Activated CD4-positive, alpha-beta T cell treated with anti-CD3 and anti-CD28 coated beads, Interleukin-2, amount 50 U/mL, for 16 hours (primary cell): ENCODE measurements around the gene PCDH9.
"Not testable (repeated sequence)": the region's sequence is repeated elsewhere in the genome, so short reads cannot be mapped to it uniquely, and the experiment has no call there.

Experiments
- DNase-seq: peaks from one replicate; pipeline ENCODE4 v3.0.0-alpha.2; 2020

Gene PCDH9

DNA sequence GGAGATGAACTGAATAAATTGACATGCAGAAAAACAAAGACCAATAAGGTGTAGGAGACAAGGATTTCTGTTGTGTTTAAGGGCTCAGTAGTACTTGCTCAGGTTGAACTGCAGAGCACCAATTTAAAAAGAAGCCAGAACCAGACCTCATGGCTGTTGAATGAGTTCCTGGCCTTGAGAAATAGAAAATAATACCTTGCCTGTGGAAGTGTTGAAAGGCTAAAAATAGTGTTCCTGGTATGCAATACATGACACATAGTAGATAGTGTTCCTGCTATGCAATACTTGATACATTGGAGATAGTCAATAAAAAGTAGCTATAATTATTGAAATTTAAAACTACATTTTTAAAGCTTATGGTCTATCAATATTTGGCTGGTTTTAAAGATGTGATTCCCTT lies 595.8 kb downstream of the PCDH9 start:
- no peak for DNase-seq

DNA sequence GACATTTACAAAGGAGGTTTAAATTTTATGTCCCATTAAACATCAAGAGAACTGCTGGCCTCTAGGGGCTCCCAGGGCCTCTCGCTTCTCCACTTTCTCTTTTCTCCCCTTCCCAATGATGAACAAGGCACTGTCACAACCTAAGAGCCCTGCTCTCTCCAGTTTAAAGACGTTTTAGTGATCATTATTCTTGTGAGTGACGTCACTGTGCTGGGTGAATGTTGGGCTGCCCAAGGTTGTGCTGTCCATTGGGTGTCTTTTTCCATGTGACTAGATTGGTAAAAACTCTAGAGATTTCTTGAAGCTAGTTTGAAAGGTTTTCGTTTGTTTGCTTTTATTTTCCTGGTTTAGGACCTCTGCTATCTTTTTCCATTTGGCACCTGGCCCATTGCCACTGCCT lies 602.6 kb downstream of the PCDH9 start:
- no peak for DNase-seq

DNA sequence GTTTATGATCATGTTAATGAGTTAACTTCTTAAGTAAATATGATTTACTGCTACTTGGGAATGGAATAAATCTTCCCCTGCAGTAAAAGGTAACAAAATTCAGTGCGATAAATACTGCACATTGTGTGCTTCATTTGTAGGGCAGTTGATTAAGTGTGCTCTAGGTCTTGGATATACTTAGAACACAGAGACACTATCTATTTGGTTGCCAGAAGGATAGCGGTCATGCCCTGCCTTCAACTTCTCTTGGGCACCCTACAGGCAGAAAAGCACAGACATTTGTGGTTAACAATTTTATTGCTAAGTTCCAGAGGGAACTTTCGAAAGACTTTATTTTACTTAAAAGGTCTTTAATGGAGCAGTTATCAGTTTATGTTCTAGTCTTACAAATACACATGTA lies 605.8 kb downstream of the PCDH9 start:
- DNase-seq = no peak

DNA sequence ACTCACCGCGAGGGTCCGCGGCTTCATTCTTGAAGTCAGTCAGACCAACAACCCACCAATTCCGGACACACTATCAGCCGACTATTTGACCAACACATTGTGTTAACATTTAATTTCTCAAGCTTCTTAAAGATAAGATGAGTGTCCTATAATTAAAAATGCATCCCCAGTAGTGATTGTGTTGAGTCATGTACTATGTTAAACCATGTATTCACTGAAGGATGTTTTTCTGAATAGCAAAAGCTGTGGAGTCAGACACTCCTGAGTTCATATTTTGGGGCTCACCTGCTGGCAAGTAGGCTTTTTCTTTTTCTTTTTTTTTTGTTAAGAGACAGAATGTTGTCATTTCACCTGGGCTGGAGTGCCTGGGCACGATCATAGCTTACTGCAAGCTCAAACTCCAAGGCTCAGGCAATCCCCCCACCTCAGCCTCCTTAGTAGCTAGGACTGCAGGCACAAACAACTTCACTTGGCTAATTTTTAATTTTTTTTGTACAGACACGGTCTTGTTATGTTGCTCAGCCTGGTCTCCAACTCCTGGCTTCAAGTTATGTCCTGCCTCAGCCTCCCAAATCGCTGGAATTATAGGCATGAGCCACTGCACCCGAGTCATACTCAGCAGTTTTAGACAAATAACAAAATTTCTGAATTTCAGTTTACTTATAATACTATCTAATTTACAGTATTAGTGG lies 606.9 kb downstream of the PCDH9 start:
- no peak for DNase-seq

DNA sequence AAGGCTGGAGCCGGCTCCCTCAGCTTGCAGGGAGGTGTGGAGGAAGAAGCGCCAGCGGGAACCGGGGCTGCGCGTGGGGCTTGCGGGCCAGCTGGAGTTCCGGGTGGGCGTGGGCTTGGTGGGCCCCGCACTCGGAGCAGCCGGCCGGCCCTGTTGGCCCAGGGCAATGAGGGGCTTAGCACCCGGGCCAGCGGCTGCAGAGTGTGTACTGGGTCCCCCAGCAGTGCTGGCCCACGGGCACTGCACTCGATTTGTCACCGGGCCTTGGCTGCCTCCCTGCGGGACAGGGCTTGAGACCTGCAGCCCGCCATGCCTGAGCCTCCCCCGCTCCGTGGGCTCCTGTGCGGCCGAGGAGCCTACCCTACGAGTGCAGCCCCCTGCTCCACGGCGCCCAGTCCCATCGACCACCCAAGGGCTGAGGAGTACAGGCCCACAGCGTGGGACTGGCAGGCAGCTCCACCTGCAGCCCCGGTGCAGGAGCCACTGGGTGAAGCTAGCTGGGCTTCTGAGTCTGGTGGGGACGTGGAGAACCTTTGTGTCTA lies 608.2 kb downstream of the PCDH9 start:
- DNase-seq = not testable (repeated sequence)

GRCh38 chr13:66618702-66619101 lies 611.4 kb downstream of the PCDH9 start:
- DNase-seq = no peak

DNA sequence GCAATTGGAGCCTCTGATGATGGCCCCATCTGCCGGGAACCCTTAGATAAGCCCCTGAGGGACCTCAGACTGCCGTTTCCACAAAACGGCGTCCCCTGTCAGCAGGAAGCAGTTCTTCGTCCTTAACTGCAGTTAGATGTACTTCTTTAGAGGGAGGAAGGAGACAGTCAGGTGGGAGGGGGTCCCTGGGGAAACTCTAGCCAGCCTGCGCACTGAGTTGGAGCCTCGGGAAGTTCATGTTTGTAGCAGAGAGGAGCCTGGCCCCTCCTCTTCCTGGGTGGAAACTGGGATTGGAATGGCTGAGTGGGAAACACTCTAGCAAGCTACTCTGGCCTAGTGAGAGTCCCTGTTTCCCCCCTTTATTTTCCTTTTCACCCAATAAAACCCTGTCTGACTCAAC lies 612.4 kb downstream of the PCDH9 start:
- DNase-seq = no peak

- no peak for DNase-seq
Measured at GRCh38 chr13:66612983-66613382, 617.2 kb downstream of the PCDH9 start.

- DNase-seq = no peak
Measured at GRCh38 chr13:66586489-66586888, 643.6 kb downstream of the PCDH9 start.

DNA sequence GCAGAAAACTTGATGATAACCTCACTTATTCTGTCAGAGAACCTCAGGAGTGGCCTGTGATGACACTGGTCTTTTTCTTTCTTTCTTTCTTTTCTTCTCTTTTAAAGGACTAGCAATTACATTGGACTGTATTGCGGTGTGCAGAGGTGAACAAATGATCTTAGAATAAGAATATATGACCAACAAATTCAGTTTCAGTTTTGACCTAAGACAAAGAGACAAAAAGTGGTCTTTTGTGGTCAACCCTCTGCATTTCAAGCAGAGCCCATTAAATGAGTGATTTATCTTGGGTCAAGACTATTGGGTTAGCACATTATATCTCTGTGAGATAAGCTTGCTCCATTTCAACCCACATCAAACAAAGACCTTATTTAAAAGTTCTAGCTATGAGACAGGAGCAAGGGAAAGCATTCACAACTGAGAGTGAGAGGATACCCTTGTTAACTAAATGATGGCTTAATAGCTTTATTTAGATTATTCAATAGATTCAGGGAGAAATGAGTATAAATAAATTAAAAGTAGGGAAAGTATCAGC lies 644.4 kb downstream of the PCDH9 start:
- no peak for DNase-seq

GRCh38 chr13:66581675-66582074 lies 648.5 kb downstream of the PCDH9 start:
- DNase-seq = no peak

DNA sequence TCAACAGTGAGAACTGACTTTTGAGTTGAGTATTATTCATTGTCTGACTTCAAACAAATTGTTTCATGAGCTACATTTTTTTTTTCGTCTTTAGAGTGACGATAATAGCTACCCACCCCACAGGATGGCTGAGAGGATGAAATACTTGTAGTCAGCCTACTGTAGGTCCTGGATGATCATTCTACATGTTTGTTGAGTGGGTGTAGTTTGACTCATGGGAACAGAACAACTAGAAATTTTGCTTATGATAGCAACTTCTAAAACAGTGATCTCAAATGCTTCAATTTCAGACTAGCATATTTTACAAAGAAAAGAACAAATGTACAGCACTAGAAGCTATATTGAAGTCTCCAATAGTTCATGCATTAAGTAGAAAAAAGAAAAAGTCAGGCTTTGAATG lies 651.8 kb downstream of the PCDH9 start:
- DNase-seq = no peak

DNA sequence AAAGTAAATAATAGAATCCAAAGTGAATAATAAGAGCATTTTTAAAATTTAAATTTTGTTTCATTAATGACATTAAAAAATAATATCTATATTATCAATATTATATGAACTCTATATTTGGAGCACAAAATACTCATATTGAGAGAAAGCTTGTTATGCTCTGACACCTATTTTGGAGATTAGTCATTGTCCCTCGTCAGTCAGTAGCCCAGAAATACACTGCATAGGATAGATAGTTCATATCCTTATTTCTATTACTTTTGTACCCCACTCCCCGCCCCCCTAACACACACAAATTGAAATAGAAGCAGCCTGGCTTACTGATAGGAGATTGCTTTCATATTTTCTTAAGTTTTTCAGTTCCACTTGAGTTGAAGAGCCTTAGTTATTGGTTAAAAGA lies 652.8 kb downstream of the PCDH9 start:
- no peak for DNase-seq

GRCh38 chr13:66576381-66576780 lies 653.8 kb downstream of the PCDH9 start:
- DNase-seq = no peak

DNA sequence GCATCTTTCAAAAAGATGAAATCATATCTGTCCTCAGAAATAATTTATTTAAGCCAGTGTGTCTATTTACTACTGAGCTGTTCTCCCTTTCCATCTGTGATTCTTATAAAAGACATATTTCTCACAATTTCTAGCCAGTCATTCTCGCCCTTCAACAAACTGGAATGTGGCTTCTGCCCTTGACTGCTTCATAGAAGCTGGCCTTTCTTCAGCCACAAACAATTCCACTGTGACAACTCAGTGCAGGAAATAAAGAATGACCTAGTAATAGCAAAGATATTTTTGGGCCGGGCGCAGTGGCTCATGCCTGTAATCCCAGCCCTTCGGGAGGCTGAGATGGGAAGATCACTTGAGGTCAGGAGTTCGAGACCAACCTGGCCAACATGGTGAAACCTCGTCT lies 655.5 kb downstream of the PCDH9 start:
- DNase-seq = no peak

DNA sequence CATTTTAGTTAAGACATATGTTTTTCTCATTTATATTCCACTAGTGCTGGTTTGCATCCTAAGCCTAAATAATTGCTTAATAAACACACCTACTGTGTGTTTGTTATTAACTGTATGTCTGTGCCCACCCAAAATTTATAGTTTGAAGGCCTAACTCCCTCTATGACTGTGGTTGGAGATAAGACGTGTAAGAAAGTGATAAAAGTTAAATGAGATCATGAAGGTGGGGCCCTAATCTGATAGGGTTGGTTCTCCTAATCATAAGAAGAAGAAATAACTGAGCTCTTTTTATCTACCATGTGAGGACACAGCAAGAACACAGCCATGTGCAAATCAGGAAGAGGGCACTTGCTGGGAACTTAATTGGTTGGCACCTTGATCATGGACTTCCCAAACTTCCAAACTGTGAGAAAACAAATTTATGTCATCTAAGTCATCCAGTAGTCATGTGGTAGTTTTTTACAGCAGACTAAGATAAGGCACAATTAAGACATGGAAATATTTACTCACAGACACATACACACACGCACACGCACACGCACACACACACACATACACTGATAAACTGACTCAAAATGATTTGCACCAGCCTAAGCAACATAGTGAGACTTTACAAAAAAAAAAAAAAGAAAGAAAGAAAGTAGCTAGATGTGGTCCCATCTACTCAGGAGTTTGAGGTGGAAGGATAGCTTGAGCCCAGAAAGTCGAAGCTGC lies 662.1 kb downstream of the PCDH9 start:
- no peak for DNase-seq

- DNase-seq = no peak
Measured at GRCh38 chr13:66565279-66565678, 664.9 kb downstream of the PCDH9 start.

GRCh38 chr13:66563076-66563475 lies 667.1 kb downstream of the PCDH9 start:
- DNase-seq = no peak

DNA sequence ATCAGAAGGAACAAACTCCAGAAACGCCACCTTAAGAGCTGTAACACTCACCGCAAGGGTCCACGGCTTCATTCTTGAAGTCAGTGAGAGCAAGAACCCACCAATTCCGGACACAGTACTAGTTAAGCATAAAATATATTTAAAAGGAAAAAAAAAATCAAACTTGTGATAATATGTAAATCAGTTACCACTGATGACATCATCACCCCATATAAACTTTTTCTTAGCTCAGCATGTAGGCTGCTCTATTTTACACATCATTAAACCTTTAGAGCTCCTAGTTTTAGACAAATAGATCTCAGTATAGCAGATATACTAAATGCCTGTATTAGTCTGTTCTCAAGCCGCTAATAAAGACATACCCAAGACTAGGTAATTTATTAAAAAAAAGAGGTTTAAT lies 668.1 kb downstream of the PCDH9 start:
- no peak for DNase-seq

- no peak for DNase-seq
Measured at GRCh38 chr13:66560991-66561390, 669.1 kb downstream of the PCDH9 start.

DNA sequence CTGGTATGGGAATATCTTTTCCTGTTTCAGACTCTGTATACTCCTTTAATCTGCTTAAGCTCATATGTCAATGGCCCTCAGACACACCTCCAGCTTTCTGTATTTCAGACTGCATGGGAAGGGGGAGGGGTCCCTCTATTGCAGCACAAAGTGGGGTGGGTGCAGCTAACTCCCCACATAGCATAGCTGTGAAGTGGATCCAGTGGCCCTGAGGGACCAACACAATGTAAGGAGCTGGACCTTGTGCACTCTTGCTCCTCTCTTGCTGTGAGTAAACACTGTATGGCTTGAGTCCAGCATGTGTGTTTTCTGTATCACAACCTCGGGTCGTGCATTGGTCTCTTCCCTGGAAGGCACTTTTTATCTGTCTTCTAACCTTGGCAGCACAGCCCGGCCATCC lies 669.9 kb downstream of the PCDH9 start:
- no peak for DNase-seq

GRCh38 chr13:66559093-66559492 lies 671.0 kb downstream of the PCDH9 start:
- DNase-seq = no peak

DNA sequence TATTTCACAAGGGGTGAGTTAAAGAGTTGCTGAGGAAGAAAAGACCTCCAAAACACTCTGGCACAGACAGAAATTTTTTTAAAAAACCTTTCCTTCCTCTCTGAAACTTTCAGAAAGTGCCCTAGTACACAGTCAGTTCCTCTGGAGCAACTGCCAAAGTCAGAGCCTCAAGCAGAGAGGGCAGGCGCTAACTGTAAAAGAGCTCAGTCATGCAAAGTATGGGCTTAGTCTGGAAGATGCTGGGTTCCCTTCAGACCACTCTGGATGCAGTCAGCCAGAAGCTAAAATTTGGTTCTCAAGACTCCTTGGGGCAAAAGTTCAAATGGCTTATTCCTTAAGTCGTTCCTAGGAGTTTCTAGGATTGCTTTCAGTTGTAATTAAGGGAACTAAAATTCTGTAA lies 671.6 kb downstream of the PCDH9 start:
- DNase-seq = no peak

DNA sequence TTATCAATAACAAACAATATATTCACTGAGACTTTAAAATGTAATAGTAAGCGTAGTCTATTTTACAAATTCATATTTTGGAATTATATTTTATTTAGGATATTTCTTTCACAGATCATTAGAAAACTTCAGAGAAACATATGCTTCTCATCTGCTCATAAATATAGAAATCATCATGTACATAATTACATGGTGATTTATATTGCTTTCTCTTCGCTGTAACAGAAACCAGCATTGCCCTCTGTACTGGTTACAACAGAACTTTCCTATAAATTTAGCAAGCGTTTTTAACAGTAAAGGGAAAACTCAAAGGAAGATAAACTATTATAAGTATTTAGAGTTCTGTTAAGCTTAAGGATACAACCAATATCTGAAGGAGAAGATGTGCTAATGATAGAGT lies 672.8 kb downstream of the PCDH9 start:
- no peak for DNase-seq
